Mesothelial cell of epicardium (in vitro differentiated cells): ENCODE data around the gene ROBO2. TPM values are rescaled to one million over a fixed set of nuclear protein-coding genes. Genes with fewer than 3 reads are reported as not detected.

Source experiments
- DNase-seq, 2 experiments: peaks; one replicate each; pipeline ENCODE4 v3.0.0; 2021; ENCODE audit warnings: low spot score in 2 of 2; ENCODE audit not compliant: unreplicated experiment in 2 of 2
- H3K27ac Mint-ChIP-seq: 2 replicates; pipeline ENCODE4 v1.8.0; 2021; ENCODE audit warnings: mixed read lengths
- H3K27me3 Mint-ChIP-seq: 2 replicates; pipeline ENCODE4 v1.8.0; 2021; ENCODE audit warnings: low read depth, mixed read lengths
- H3K36me3 Mint-ChIP-seq: 2 replicates; pipeline ENCODE4 v1.8.0; 2021; ENCODE audit warnings: mixed read lengths
- H3K4me1 Mint-ChIP-seq: 2 replicates; pipeline ENCODE4 v1.8.0; 2021; ENCODE audit warnings: mixed read lengths
- H3K4me3 Mint-ChIP-seq: 2 replicates; pipeline ENCODE4 v1.8.0; 2021; ENCODE audit warnings: mild to moderate bottlenecking, moderate library complexity, mixed read lengths
- H3K9me3 Mint-ChIP-seq: 2 replicates; pipeline ENCODE4 v1.8.0; 2021; ENCODE audit warnings: mixed read lengths
- CTCF ChIP-seq: fragments of 200-600 bp; sonication (generic); IDR thresholded peaks from one replicate; pipeline ENCODE4 v1.5.0; 2021; ENCODE audit warnings: antibody characterized with exemption; ENCODE audit not compliant: unreplicated experiment
- total RNA-seq: library from RNA; stranded (reverse); gene quantifications from 3 replicates; pipeline ENCODE4 v1.2.1, GENCODE V29; 2021

ROBO2 gene
- total RNA-seq, 1 donor from 2014 or later = 82.3 TPM

- no peaks in the 10 kb centered on the region for H3K9me3 Mint-ChIP-seq
- H3K4me3 Mint-ChIP-seq = no peak overlapping the region
- no peak for DNase-seq
- no peaks in the 10 kb centered on the region for H3K36me3 Mint-ChIP-seq
- H3K27me3 Mint-ChIP-seq = peaks cover 4% of the 10 kb centered on the region
- H3K27ac Mint-ChIP-seq = no peak overlapping the region
- no peak for TF ChIP-seq CTCF
- peaks cover 8% of the 10 kb centered on the region for H3K4me1 Mint-ChIP-seq
These were observed 32.3 kb downstream of the ROBO2 start for GRCh38 chr3:77072232-77072631.

GRCh38 chr3:77078279-77078678, 38.4 kb downstream of the ROBO2 start:
- Mint-ChIP-seq H3K27me3 (peaks cover 5% of the 10 kb centered on the region), H3K9me3 (no peaks in the 10 kb centered on the region), H3K4me3 (no peak overlapping the region), H3K4me1 (peaks cover 8% of the 10 kb centered on the region), H3K36me3 (no peaks in the 10 kb centered on the region), H3K27ac (no peak overlapping the region)
- no peak for DNase-seq
- no peak for TF ChIP-seq CTCF

- Mint-ChIP-seq H3K27me3 (peaks cover 3% of the 10 kb centered on the region), H3K27ac (no peak overlapping the region), H3K4me3 (no peak overlapping the region), H3K9me3 (no peaks in the 10 kb centered on the region), H3K36me3 (no peaks in the 10 kb centered on the region), H3K4me1 (peaks cover 15% of the 10 kb centered on the region)
- DNase-seq = no peak
- no peak for TF ChIP-seq CTCF
These were observed 40.2 kb downstream of the ROBO2 start for GRCh38 chr3:77079988-77080610.

DNA sequence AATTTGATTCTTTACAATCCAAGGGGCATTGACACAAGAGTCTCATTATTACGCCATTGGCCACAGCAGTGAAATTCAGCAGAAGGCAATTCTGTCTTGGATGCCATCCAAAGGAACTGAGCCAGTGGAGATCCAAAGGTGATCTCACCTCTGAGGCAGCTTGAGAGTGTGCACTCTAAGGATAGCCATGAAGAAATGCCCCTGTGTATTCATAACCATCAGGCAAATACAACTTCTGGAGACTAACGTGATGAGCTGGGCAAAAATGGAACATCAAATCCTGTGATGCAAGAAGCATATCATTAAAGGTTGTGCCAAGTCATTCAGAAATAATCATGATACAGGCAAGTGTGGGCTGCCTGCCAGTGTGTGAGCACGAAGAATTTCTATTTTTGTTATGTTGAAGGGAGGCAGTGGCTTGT, 41.4 kb downstream of the ROBO2 start:
- H3K4me1 Mint-ChIP-seq = peaks cover 15% of the 10 kb centered on the region
- TF ChIP-seq CTCF = no peak
- H3K9me3 Mint-ChIP-seq = no peaks in the 10 kb centered on the region
- no peak overlapping the region for H3K27ac Mint-ChIP-seq
- H3K4me3 Mint-ChIP-seq = no peak overlapping the region
- H3K36me3 Mint-ChIP-seq = no peaks in the 10 kb centered on the region
- no peak for DNase-seq
- peaks cover 1% of the 10 kb centered on the region for H3K27me3 Mint-ChIP-seq

DNA sequence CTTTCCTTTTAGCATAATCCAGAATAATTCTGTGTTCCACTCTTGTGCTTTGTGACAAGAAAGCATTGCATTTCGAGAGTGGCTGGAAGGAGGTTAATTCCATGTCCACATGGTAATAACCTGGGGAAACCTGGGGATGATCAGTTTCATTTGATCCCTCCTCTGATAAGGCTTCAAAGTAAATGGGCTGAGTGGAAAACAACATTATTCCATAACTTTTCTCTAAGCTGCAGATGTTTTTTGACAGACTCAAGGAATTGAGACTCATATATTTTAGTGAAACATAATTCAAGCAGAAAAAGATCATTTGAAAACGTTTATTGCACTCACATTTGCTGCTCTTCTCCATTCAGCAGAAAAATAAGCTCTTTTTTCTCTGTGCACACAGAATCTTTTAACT, 44.6 kb downstream of the ROBO2 start:
- Mint-ChIP-seq H3K4me3 (no peak overlapping the region), H3K27me3 (no peaks in the 10 kb centered on the region), H3K4me1 (peaks cover 20% of the 10 kb centered on the region), H3K27ac (no peak overlapping the region), H3K36me3 (no peaks in the 10 kb centered on the region), H3K9me3 (no peaks in the 10 kb centered on the region)
- DNase-seq = no peak
- TF ChIP-seq CTCF = no peak

DNA sequence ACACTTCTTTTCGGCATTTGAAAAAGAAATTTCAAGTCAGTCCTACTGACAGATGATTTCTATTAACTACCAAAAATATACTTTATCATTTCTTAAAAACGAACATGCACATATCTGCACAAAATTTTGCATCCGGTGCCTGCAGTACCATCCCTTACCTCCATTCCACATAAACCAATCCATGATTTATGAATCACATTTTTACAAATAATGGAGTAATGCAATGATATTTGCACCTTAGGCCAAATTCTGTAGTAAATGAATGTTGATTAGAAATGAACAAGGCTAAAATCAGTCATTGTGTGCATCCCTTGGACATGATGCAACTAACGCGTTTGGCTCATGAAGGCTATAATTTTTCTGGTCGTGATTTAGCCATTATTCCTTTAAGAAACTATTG, 46.5 kb downstream of the ROBO2 start:
- Mint-ChIP-seq H3K4me1 (peaks cover 15% of the 10 kb centered on the region), H3K9me3 (peaks cover 6% of the 10 kb centered on the region), H3K27me3 (no peaks in the 10 kb centered on the region), H3K27ac (no peak overlapping the region), H3K4me3 (no peak overlapping the region), H3K36me3 (no peaks in the 10 kb centered on the region)
- DNase-seq = no peak
- peak; percentile 44 for TF ChIP-seq CTCF
